ENCODE results near the gene RNF182.

- TF ChIP-seq CTCF (conservative IDR thresholded peaks at IDR 0.05 in 1 of 2, IDR thresholded peaks at IDR 0.05 in 1 of 2; ENCODE audit: low read depth in 1 of 2, low read length in 2 of 2) (no peak), EZH2 (IDR thresholded peaks at IDR 0.05; ENCODE audit: low read length, missing control alignments) (no peak)
These were observed 4.4 kb downstream of the RNF182 start for GRCh38 chr6:13929196-13929595.
